ENCODE measurements around the gene NAA20. TPM values are rescaled to one million over a fixed set of nuclear protein-coding genes. Genes with fewer than 3 reads are reported as not detected.

The NAA20 gene
- total and polyA plus RNA-seq, 9 of the 15 experiments (the other 6 are each of a cell fraction or from before 2014, with no cell fraction given): 51.4 to 361 (median 84.6) TPM

DNA sequence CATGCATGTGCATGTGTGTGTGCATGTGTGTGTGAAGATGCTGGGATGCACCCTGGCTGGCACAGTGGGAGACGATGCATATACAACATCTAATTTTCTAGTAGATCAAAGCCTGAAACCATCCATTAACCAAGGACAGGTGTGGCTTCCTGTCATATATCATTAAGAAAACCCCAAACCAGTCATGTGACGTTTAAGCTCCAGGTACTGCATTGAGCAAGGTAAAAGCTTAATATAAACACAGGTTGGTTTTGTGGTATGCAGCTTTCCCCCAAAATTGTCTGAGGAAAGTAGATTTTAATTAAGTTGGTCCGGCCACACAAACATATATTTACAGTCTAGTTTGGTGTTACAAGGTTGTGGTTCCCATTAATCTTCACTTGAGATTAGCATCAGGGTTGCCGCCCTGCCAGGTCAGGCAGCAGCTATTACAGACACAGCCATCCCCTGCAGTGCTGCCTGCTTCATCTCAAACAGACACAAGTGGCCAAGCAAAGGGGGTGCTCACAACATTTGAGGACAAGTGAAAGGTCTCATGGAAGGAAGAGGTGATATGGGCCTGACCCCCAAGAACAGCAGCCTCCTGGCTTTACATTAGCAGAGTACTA is 48.6 kb upstream of the NAA20 start:
- no peak for FAIRE-seq
- H3K4me1 ChIP-seq (replicated peaks in 1 of 2; ENCODE audit: control insufficient read depth in 2 of 2, insufficient read depth in 2 of 2, low read length in 2 of 2): no peaks in the 10 kb centered on the region
- no TSS peak for BruUV-seq (replicated peaks)
- WGBS (ENCODE audit: insufficient coverage, low coverage, missing lambda C conversion rate): 0% methylated on average over 4 of the region's 4 CpGs
- H4K20me1 ChIP-seq (replicated peaks; ENCODE audit: control insufficient read depth, insufficient read depth, low read length): no peaks in the 10 kb centered on the region
- ChIA-PET CTCF (ENCODE audit: low intra/inter-chr PET ratio) (no interaction called here), POLR2A (interaction anchor here (0.6 to 0.7 kb wide), 2 partner anchors 17 to 53 kb away, joined by 3 read pairs; no protein-coding TSS in a partner anchor)
- H3K9me3 ChIP-seq (replicated peaks; ENCODE audit: control insufficient read depth, insufficient read depth, low read depth, low read length): no peaks in the 10 kb centered on the region
- intact Hi-C loops (cut with micrococcal nuclease): no loop called here
- no peaks in the 10 kb centered on the region for H3K79me2 ChIP-seq (ENCODE audit: control insufficient read depth, insufficient read depth, low read length)
- no peak overlapping the region for H3K27ac ChIP-seq (ENCODE audit: extremely low read depth, low read depth, low read length)
- no peak overlapping the region for H3K4me3 ChIP-seq
- peaks cover 8 to 17% of the 10 kb centered on the region in 2 experiments for H3K27me3 ChIP-seq (ENCODE audit: control insufficient read depth in 2 of 2, insufficient read depth in 2 of 2, low read length in 2 of 2)
- ATAC-seq: no peak
- no peaks in the 10 kb centered on the region for H3K36me3 ChIP-seq (ENCODE audit: control insufficient read depth, insufficient read depth, low read length)
- no peak overlapping the region for H3K9ac ChIP-seq (ENCODE audit: insufficient read depth in 1 of 2, low read depth in 2 of 2, low read length in 2 of 2)
- in situ Hi-C loops (cut with MboI): no loop called here
- TF ChIP-seq, protein P1, sequence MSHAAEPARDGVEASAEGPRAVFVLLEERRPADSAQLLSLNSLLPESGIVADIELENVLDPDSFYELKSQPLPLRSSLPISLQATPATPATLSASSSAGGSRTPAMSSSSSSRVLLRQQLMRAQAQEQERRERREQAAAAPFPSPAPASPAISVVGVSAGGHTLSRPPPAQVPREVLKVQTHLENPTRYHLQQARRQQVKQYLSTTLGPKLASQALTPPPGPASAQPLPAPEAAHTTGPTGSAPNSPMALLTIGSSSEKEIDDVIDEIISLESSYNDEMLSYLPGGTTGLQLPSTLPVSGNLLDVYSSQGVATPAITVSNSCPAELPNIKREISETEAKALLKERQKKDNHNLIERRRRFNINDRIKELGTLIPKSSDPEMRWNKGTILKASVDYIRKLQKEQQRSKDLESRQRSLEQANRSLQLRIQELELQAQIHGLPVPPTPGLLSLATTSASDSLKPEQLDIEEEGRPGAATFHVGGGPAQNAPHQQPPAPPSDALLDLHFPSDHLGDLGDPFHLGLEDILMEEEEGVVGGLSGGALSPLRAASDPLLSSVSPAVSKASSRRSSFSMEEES (CRISPR knock-in tag; IDR thresholded peaks at IDR 0.05): peak; percentile 7; the same call in 1 of the 2 replicates
- no peak for TF ChIP-seq BRF1 (IDR thresholded peaks at IDR 0.05; ENCODE audit: borderline replicate concordance, extremely low read depth, insufficient read length)
- H2AFZ ChIP-seq (ENCODE audit: low read depth, low read length): no peak overlapping the region
- DNase-seq (ENCODE audit: extremely low read depth in 1 of 4, low spot score in 3 of 4): no peak
- no peak overlapping the region for H3K4me2 ChIP-seq (ENCODE audit: insufficient read depth, low read length)
- H3K9me1 ChIP-seq (ENCODE audit: control insufficient read depth, insufficient read depth, low read length): no peaks in the 10 kb centered on the region

DNA sequence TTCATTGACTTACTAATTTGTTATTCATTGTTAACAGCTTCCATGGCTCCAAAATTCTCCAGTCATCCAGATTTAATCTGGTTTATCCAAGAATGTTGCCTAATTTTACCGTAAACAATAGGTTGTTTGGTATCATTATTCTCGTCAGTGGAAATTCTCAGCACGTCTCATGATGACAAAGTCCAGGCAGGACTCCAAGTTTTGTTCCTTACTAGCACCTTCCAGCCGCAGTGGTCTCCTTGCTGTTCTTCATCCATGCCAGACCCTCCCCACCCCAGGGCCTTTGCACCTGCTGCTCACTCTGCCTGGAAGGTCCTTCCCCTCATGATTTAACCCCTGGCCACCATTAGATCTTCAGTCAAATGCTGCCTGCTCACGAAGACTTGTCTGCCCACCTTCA is 48.1 kb upstream of the NAA20 start:
- intact Hi-C loops (cut with micrococcal nuclease) (no loop called here), in situ Hi-C loops (cut with MboI) (no loop called here)
- no peaks in the 10 kb centered on the region for H3K36me3 ChIP-seq (ENCODE audit: control insufficient read depth, insufficient read depth, low read length)
- no TSS peak for BruUV-seq (replicated peaks)
- H3K9me1 ChIP-seq (ENCODE audit: control insufficient read depth, insufficient read depth, low read length): no peaks in the 10 kb centered on the region
- peaks cover 13 to 23% of the 10 kb centered on the region in 2 experiments for H3K27me3 ChIP-seq (ENCODE audit: control insufficient read depth in 2 of 2, insufficient read depth in 2 of 2, low read length in 2 of 2)
- H2AFZ ChIP-seq (ENCODE audit: low read depth, low read length): no peak overlapping the region
- no peaks in the 10 kb centered on the region for H3K4me1 ChIP-seq (replicated peaks in 1 of 2; ENCODE audit: control insufficient read depth in 2 of 2, insufficient read depth in 2 of 2, low read length in 2 of 2)
- H3K27ac ChIP-seq (ENCODE audit: extremely low read depth, low read depth, low read length): no peak overlapping the region
- no peaks in the 10 kb centered on the region for H3K9me3 ChIP-seq (replicated peaks; ENCODE audit: control insufficient read depth, insufficient read depth, low read depth, low read length)
- no peaks in the 10 kb centered on the region for H4K20me1 ChIP-seq (replicated peaks; ENCODE audit: control insufficient read depth, insufficient read depth, low read length)
- WGBS (ENCODE audit: insufficient coverage, low coverage, missing lambda C conversion rate): 3% methylated on average over 3 of the region's 5 CpGs
- ChIA-PET POLR2A (no interaction called here), CTCF (ENCODE audit: low intra/inter-chr PET ratio) (no interaction called here)
- H3K9ac ChIP-seq (ENCODE audit: insufficient read depth in 1 of 2, low read depth in 2 of 2, low read length in 2 of 2): no peak overlapping the region
- no peak overlapping the region for H3K4me3 ChIP-seq
- no peak overlapping the region for H3K4me2 ChIP-seq (ENCODE audit: insufficient read depth, low read length)
- no peak for FAIRE-seq
- DNase-seq (ENCODE audit: extremely low read depth in 1 of 4, low spot score in 3 of 4): no peak
- H3K79me2 ChIP-seq (ENCODE audit: control insufficient read depth, insufficient read depth, low read length): no peaks in the 10 kb centered on the region
- ATAC-seq: no peak
- TF ChIP-seq, protein P2, sequence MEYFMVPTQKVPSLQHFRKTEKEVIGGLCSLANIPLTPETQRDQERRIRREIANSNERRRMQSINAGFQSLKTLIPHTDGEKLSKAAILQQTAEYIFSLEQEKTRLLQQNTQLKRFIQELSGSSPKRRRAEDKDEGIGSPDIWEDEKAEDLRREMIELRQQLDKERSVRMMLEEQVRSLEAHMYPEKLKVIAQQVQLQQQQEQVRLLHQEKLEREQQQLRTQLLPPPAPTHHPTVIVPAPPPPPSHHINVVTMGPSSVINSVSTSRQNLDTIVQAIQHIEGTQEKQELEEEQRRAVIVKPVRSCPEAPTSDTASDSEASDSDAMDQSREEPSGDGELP (CRISPR knock-in tag; IDR thresholded peaks at IDR 0.05; ENCODE audit: borderline replicate concordance): no peak
- TF ChIP-seq BRCA1 (IDR thresholded peaks at IDR 0.05) (no peak), BRCA1 (CRISPR knock-in tag; IDR thresholded peaks at IDR 0.05) (no peak), DMBX1 (CRISPR knock-in tag; IDR thresholded peaks at IDR 0.05; ENCODE audit: borderline replicate concordance) (no peak), ZNF561 (CRISPR knock-in tag; conservative IDR thresholded peaks at IDR 0.05) (no peak), NFE2 (IDR thresholded peaks at IDR 0.05; ENCODE audit: low read depth) (no peak)
- TF ChIP-seq, protein P3, sequence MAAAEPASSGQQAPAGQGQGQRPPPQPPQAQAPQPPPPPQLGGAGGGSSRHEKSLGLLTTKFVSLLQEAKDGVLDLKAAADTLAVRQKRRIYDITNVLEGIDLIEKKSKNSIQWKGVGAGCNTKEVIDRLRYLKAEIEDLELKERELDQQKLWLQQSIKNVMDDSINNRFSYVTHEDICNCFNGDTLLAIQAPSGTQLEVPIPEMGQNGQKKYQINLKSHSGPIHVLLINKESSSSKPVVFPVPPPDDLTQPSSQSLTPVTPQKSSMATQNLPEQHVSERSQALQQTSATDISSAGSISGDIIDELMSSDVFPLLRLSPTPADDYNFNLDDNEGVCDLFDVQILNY (CRISPR knock-in tag; IDR thresholded peaks at IDR 0.05): no peak
- TF ChIP-seq, protein P4, sequence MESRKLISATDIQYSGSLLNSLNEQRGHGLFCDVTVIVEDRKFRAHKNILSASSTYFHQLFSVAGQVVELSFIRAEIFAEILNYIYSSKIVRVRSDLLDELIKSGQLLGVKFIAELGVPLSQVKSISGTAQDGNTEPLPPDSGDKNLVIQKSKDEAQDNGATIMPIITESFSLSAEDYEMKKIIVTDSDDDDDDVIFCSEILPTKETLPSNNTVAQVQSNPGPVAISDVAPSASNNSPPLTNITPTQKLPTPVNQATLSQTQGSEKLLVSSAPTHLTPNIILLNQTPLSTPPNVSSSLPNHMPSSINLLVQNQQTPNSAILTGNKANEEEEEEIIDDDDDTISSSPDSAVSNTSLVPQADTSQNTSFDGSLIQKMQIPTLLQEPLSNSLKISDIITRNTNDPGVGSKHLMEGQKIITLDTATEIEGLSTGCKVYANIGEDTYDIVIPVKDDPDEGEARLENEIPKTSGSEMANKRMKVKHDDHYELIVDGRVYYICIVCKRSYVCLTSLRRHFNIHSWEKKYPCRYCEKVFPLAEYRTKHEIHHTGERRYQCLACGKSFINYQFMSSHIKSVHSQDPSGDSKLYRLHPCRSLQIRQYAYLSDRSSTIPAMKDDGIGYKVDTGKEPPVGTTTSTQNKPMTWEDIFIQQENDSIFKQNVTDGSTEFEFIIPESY (CRISPR knock-in tag; IDR thresholded peaks at IDR 0.05): no peak

Data from K562 (cell line).